H1 (cell line): ENCODE results near the gene NFXL1. TPM values are rescaled to one million over a fixed set of nuclear protein-coding genes. Genes with fewer than 3 reads are reported as not detected.

Source experiments
- CTCF ChIA-PET: fragments of 300-600 bp; sonication (Branson Sonifier 250); formaldehyde crosslinking; loops from one replicate; lab custom pipeline; 2021; ENCODE audit not compliant: partially characterized antibody; lab: Charles Lee
- POLR2A ChIA-PET: fragments of 300-600 bp; sonication (Branson Sonifier 250); formaldehyde crosslinking; loops from one replicate; lab custom pipeline; 2021; ENCODE audit warnings: inconsistent platforms; ENCODE audit not compliant: partially characterized antibody; lab: Charles Lee
- DNase-seq, 2 experiments: peaks; one replicate each; pipeline versions ENCODE4 v3.0.0 to v3.0.0-alpha.2; 2010 to 2022; ENCODE audit warnings: low spot score in 2 of 2, low read depth in 1 of 2, mixed read lengths in 1 of 2
- FAIRE-seq: peaks from 2 replicates; lab custom pipeline; 2011; peaks lifted over from hg19 to GRCh38; lab: Jason Lieb, UNC
- H2AFZ ChIP-seq: 2 replicates; pipeline ENCODE4 v1.8.1; 2012; ENCODE audit warnings: low read length, inconsistent platforms
- H2AK5ac ChIP-seq: 2 replicates; pipeline ENCODE4 v1.6.1; 2013; ENCODE audit warnings: low read depth, low read length
- H2BK120ac ChIP-seq: replicated peaks from 2 replicates; pipeline ENCODE3; 2013; ENCODE audit warnings: low read depth, low read length, inconsistent platforms
- H2BK12ac ChIP-seq: 2 replicates; pipeline ENCODE4 v1.6.1; 2013; ENCODE audit warnings: low read depth, low read length
- H2BK15ac ChIP-seq: 2 replicates; pipeline ENCODE4 v1.6.1; 2013; ENCODE audit warnings: low read length
- H2BK20ac ChIP-seq: 2 replicates; pipeline ENCODE4 v1.6.1; 2013; ENCODE audit warnings: low read length
- H2BK5ac ChIP-seq: 2 replicates; pipeline ENCODE4 v1.6.1; 2013; ENCODE audit warnings: low read depth, low read length
- H3K14ac ChIP-seq: 2 replicates; pipeline ENCODE4 v1.6.1; 2013; ENCODE audit warnings: inconsistent platforms; ENCODE audit not compliant: insufficient read length
- H3K18ac ChIP-seq: 2 replicates; pipeline ENCODE4 v1.6.1; 2013; ENCODE audit warnings: low read length; ENCODE audit errors: extremely low read depth
- H3K23ac ChIP-seq: 2 replicates; pipeline ENCODE4 v1.6.1; 2013; ENCODE audit warnings: inconsistent platforms; ENCODE audit not compliant: insufficient read length
- H3K23me2 ChIP-seq: 2 replicates; pipeline ENCODE4 v1.6.1; 2013; ENCODE audit warnings: low read depth, low read length
- H3K27ac ChIP-seq: 2 replicates; pipeline ENCODE4 v1.6.1; 2011; ENCODE audit warnings: low read depth, low read length, inconsistent platforms
- H3K27me3 ChIP-seq, 4 experiments: replicated peaks in 1 of 4; 1 replicate in 1 of 4; 2 replicates in 3 of 4; pipeline versions ENCODE4 v1.6.1 to v1.8.1; 2011 to 2013; ENCODE audit warnings: low read length in 3 of 4, mild to moderate bottlenecking in 3 of 4, inconsistent platforms in 2 of 4, mixed read lengths in 2 of 4, moderate library complexity in 1 of 4; ENCODE audit not compliant: control insufficient read depth in 3 of 4, insufficient read depth in 3 of 4; ENCODE audit errors: extremely low read depth in 1 of 4
- H3K36me3 ChIP-seq, 4 experiments: 2 replicates each; pipeline versions ENCODE4 v1.6.1 to v1.8.1; 2011 to 2013; ENCODE audit warnings: mild to moderate bottlenecking in 4 of 4, low read length in 3 of 4, moderate library complexity in 2 of 4, control low read depth in 1 of 4, inconsistent platforms in 1 of 4; ENCODE audit not compliant: insufficient read depth in 4 of 4, control insufficient read depth in 2 of 4
- H3K4ac ChIP-seq: replicated peaks from 2 replicates; pipeline ENCODE3; 2013; ENCODE audit warnings: low read length, low read depth, mixed read lengths, inconsistent platforms; ENCODE audit not compliant: insufficient read length
- H3K4me1 ChIP-seq, 4 experiments: replicated peaks in 1 of 4; 1 replicate in 1 of 4; 2 replicates in 3 of 4; pipeline versions ENCODE4 v1.6.1 to v1.8.1; 2011 to 2013; ENCODE audit warnings: low read length in 3 of 4, inconsistent platforms in 2 of 4, mixed read lengths in 1 of 4; ENCODE audit not compliant: insufficient read depth in 4 of 4, control insufficient read depth in 3 of 4
- H3K4me2 ChIP-seq, 2 experiments: 2 replicates each; pipeline versions ENCODE4 v1.6.1 to v1.8.1; 2011 to 2013; ENCODE audit warnings: low read depth in 2 of 2, low read length in 2 of 2, control low read depth in 1 of 2, inconsistent platforms in 1 of 2, mild to moderate bottlenecking in 1 of 2; ENCODE audit not compliant: insufficient read depth in 1 of 2
- H3K4me3 ChIP-seq, 4 experiments: fragments of 200-600, 300-600 bp in 1 of 4; sonication (generic), shearing (Covaris generic), sonication (Bioruptor Twin) in 1 of 4; 2 replicates each; pipeline versions ENCODE4 v1.5.1 to v1.8.1; 2011 to 2016; ENCODE audit warnings: low read length in 4 of 4, low read depth in 3 of 4, control low read depth in 2 of 4, inconsistent platforms in 2 of 4, mild to moderate bottlenecking in 2 of 4, mixed read lengths in 1 of 4, moderate library complexity in 1 of 4; ENCODE audit not compliant: insufficient read depth in 2 of 4; ENCODE audit errors: extremely low read depth in 1 of 4
- H3K56ac ChIP-seq: replicated peaks from 2 replicates; pipeline ENCODE3; 2013; ENCODE audit warnings: low read depth, mild to moderate bottlenecking, mixed read lengths, low read length, inconsistent platforms; ENCODE audit not compliant: insufficient read length
- H3K79me1 ChIP-seq: 2 replicates; pipeline ENCODE4 v1.6.1; 2013; ENCODE audit warnings: low read depth, low read length, control low read depth
- H3K79me2 ChIP-seq, 2 experiments: 2 replicates each; pipeline versions ENCODE4 v1.6.1 to v1.8.1; 2012 to 2013; ENCODE audit warnings: low read length in 2 of 2, mild to moderate bottlenecking in 2 of 2, inconsistent platforms in 1 of 2; ENCODE audit not compliant: insufficient read depth in 2 of 2, control insufficient read depth in 1 of 2
- H3K9ac ChIP-seq, 4 experiments: replicated peaks in 1 of 4; 1 replicate in 1 of 4; 2 replicates in 3 of 4; pipeline versions ENCODE4 v1.6.1 to v1.8.1; 2011 to 2013; ENCODE audit warnings: low read depth in 3 of 4, low read length in 3 of 4, control low read depth in 2 of 4, mild to moderate bottlenecking in 2 of 4, moderate library complexity in 2 of 4, inconsistent platforms in 1 of 4; ENCODE audit errors: extremely low read depth in 1 of 4
- H3K9me3 ChIP-seq, 2 experiments: 2 replicates each; pipeline versions ENCODE4 v1.6.1 to v1.8.1; 2012 to 2013; ENCODE audit warnings: mild to moderate bottlenecking in 2 of 2, moderate library complexity in 2 of 2, control low read depth in 1 of 2, inconsistent platforms in 1 of 2, low read depth in 1 of 2, low read length in 1 of 2, mixed read lengths in 1 of 2; ENCODE audit not compliant: insufficient read depth in 2 of 2
- H4K20me1 ChIP-seq, 2 experiments: replicated peaks in 1 of 2; 2 replicates each; pipeline versions ENCODE3 to v1.8.1; 2011 to 2013; ENCODE audit warnings: inconsistent platforms in 2 of 2, low read length in 2 of 2, mild to moderate bottlenecking in 1 of 2; ENCODE audit not compliant: insufficient read depth in 2 of 2, control insufficient read depth in 1 of 2
- H4K5ac ChIP-seq: 2 replicates; pipeline ENCODE4 v1.6.1; 2013; ENCODE audit warnings: low read length, low read depth, mixed read lengths, inconsistent platforms; ENCODE audit not compliant: insufficient read length
- H4K8ac ChIP-seq: 2 replicates; pipeline ENCODE4 v1.8.0; 2013; ENCODE audit warnings: mild to moderate bottlenecking, moderate library complexity, low read length, inconsistent platforms; ENCODE audit not compliant: insufficient read depth; ENCODE audit errors: extremely low read depth
- H4K91ac ChIP-seq: replicated peaks from 2 replicates; pipeline ENCODE3; 2013; ENCODE audit warnings: low read length, mixed read lengths, inconsistent platforms; ENCODE audit not compliant: insufficient read length
- CHD2 ChIP-seq: IDR thresholded peaks from 2 replicates; pipeline ENCODE4 v1.6.1; 2012; ENCODE audit warnings: low read length, improper control_type of control experiment
- EGR1 ChIP-seq: IDR thresholded peaks from 2 replicates; pipeline ENCODE4 v1.6.1; 2011; ENCODE audit warnings: low read depth, low read length, borderline replicate concordance
- EP300 ChIP-seq, 2 experiments: IDR thresholded peaks; 1 replicate in 1 of 2; 2 replicates in 1 of 2; pipeline ENCODE4 v1.6.1; 2011 to 2012; ENCODE audit warnings: low read depth in 2 of 2, low read length in 2 of 2, mild to moderate bottlenecking in 2 of 2, borderline replicate concordance in 1 of 2, inconsistent platforms in 1 of 2, moderate library complexity in 1 of 2
- HDAC2 ChIP-seq, 2 experiments: fragments of 300-600 bp in 1 of 2; sonication (generic) in 1 of 2; IDR thresholded peaks; 2 replicates each; pipeline ENCODE4 v1.6.1; 2011 to 2012; ENCODE audit warnings: low read depth in 2 of 2, low read length in 2 of 2, mild to moderate bottlenecking in 2 of 2, moderate library complexity in 2 of 2, borderline replicate concordance in 1 of 2, inconsistent platforms in 1 of 2
- HDAC6 ChIP-seq: IDR thresholded peaks from one replicate; pipeline ENCODE4 v1.7.1; 2012; ENCODE audit warnings: low read depth, mild to moderate bottlenecking, inconsistent platforms, low read length, moderate library complexity
- NRF1 ChIP-seq: IDR thresholded peaks from 2 replicates; pipeline ENCODE4 v1.6.1; 2011; ENCODE audit warnings: mild to moderate bottlenecking, low read depth, low read length, improper control_type of control experiment
- PHF8 ChIP-seq: fragments of 200-600 bp; sonication (generic); conservative IDR thresholded peaks from 2 replicates; pipeline ENCODE4 v1.7.1; 2012; ENCODE audit warnings: low read depth, mild to moderate bottlenecking, inconsistent platforms, low read length, moderate library complexity
- SIN3A ChIP-seq, 2 experiments: IDR thresholded peaks in 1 of 2; conservative IDR thresholded peaks in 1 of 2; 2 replicates each; pipeline ENCODE4 v1.6.1; 2011 to 2012; ENCODE audit warnings: low read length in 2 of 2, improper control_type of control experiment in 1 of 2, low read depth in 1 of 2, mild to moderate bottlenecking in 1 of 2
- SIX5 ChIP-seq: IDR thresholded peaks from 2 replicates; pipeline ENCODE4 v1.6.1; 2011; ENCODE audit warnings: mild to moderate bottlenecking, low read depth, low read length
- SP4 ChIP-seq: IDR thresholded peaks from 2 replicates; pipeline ENCODE4 v1.6.1; 2012; ENCODE audit warnings: low read length, inconsistent platforms
- SRF ChIP-seq: IDR thresholded peaks from 2 replicates; pipeline ENCODE4 v1.6.1; 2011; ENCODE audit warnings: mild to moderate bottlenecking, low read depth, low read length, moderate library complexity
- TBP ChIP-seq: IDR thresholded peaks from 2 replicates; pipeline ENCODE4 v1.6.1; 2011; ENCODE audit warnings: low read depth, low read length, improper control_type of control experiment
- TEAD4 ChIP-seq: IDR thresholded peaks from 2 replicates; pipeline ENCODE4 v1.6.1; 2012; ENCODE audit warnings: low read depth, low read length, inconsistent platforms, mixed read lengths
- ZNF274 ChIP-seq: IDR thresholded peaks from 2 replicates; pipeline ENCODE4 v1.7.0; 2012; ENCODE audit warnings: low read length, borderline replicate concordance; ENCODE audit errors: extremely low read depth
- WGBS, 2 experiments: shearing (Covaris generic) in 1 of 2; methylation state at CpG; one replicate each; pipeline versions ENCODE4 v1.1.6 to v1.1.7; 2013 to 2015; ENCODE audit warnings: low lambda C conversion rate in 2 of 2, mixed read lengths in 2 of 2, inconsistent platforms in 1 of 2, low coverage in 1 of 2, missing lambda C conversion rate in 1 of 2; ENCODE audit not compliant: insufficient replicate concordance in 2 of 2, insufficient coverage in 1 of 2, insufficient read length in 1 of 2; ENCODE audit errors: extremely low coverage in 1 of 2, missing lambda C conversion rate in 1 of 2; 5-methylcytosine and 5-hydroxymethylcytosine counted together
- polyA plus RNA-seq, 7 experiments: library from polyadenylated mRNA; depleted of rRNA in 3 of 7; stranded (reverse) in 5 of 7; unstranded in 2 of 7; fragments of >200 nt in 5 of 7; fragments of 200-250 nt in 2 of 7; gene quantifications; 1 replicate in 5 of 7; 2 replicates in 1 of 7; 4 replicates in 1 of 7; pipeline versions ENCODE4 v1.2.1 to v1.2.3, GENCODE V29; 2011 to 2013; ENCODE audit warnings: missing spikeins in 2 of 7, mixed read lengths in 2 of 7
- total RNA-seq: library from RNA; stranded (reverse); fragmentation: NEBNext Ultra II Directional; extraction: Animal tissue kit (Norgen Biotek cat#: 25700); gene quantifications from 2 replicates; pipeline ENCODE4 v1.2.1, GENCODE V29; 2021

The NFXL1 gene
- total and polyA plus RNA-seq, 2 of the 8 experiments (the other 6 are each of a cell fraction or from before 2014, with no cell fraction given) = 10.0 to 29.5 TPM

GRCh38 chr4:47840291-47840690, 74.1 kb downstream of the NFXL1 start:
- H3K79me2 ChIP-seq = no peaks in the 10 kb centered on the region
- 94% methylated on average over 1 of the region's 1 CpG; no CpG with 5 or more reads in 1 of the 2 experiments for WGBS, 2 experiments
- DNase-seq = no peak
- no peaks in the 10 kb centered on the region for H3K79me1 ChIP-seq
- no peak overlapping the region for H3K4ac ChIP-seq
- FAIRE-seq = no peak
- H3K9me3 ChIP-seq = no peaks in the 10 kb centered on the region
- no peak overlapping the region for H3K14ac ChIP-seq
- peaks cover 0 to 4% (median under 1%) of the 10 kb centered on the region in 4 experiments; a peak in 3 of 8 replicates for H3K36me3 ChIP-seq
- H2BK15ac ChIP-seq = no peak overlapping the region
- H3K9ac ChIP-seq = no peak overlapping the region
- H2AFZ ChIP-seq = no peak overlapping the region
- no peak overlapping the region for H3K4me2 ChIP-seq
- CTCF ChIA-PET = interaction anchor here (0.9 to 8.6 kb wide), 12 partner anchors 10 to 174 kb away, joined by 3 to 282 read pairs (median 6); no protein-coding TSS in a partner anchor
- H4K20me1 ChIP-seq = peaks cover 2 to 11% of the 10 kb centered on the region in 2 experiments
- H3K56ac ChIP-seq = no peak overlapping the region
- H3K18ac ChIP-seq = no peak overlapping the region
- H3K27ac ChIP-seq = no peak overlapping the region
- H2BK12ac ChIP-seq = no peak overlapping the region
- H3K23me2 ChIP-seq = peaks cover 15% of the 10 kb centered on the region
- H4K5ac ChIP-seq = no peak overlapping the region
- H3K4me1 ChIP-seq = peaks cover 0 to 7% (median 0%) of the 10 kb centered on the region in 4 experiments; a peak in 4 of 7 replicates
- H4K8ac ChIP-seq = no peak overlapping the region
- H3K4me3 ChIP-seq = no peak overlapping the region
- no peak overlapping the region for H2AK5ac ChIP-seq
- POLR2A ChIA-PET = no interaction called here
- H2BK5ac ChIP-seq = no peak overlapping the region
- no peak overlapping the region for H3K23ac ChIP-seq
- H2BK20ac ChIP-seq = no peak overlapping the region
- no peak overlapping the region for H4K91ac ChIP-seq
- no peak overlapping the region for H2BK120ac ChIP-seq
- peaks cover 0 to 14% (median 6%) of the 10 kb centered on the region in 4 experiments; a peak in 3 of 7 replicates for H3K27me3 ChIP-seq
- TF ChIP-seq PHF8 (no peak), HDAC6 (no peak), EGR1 (no peak), HDAC2 (IDR thresholded peaks at IDR 0.05; ENCODE audit: borderline replicate concordance in 1 of 2, low read depth in 2 of 2, low read length in 2 of 2) (no peak), CHD2 (no peak), NRF1 (no peak), SRF (no peak), SIX5 (no peak), SP4 (no peak), TBP (no peak), SIN3A (conservative IDR thresholded peaks at IDR 0.05 in 1 of 2, IDR thresholded peaks at IDR 0.05 in 1 of 2; ENCODE audit: low read depth in 1 of 2, low read length in 2 of 2) (no peak), TEAD4 (no peak), ZNF274 (no peak), EP300 (IDR thresholded peaks at IDR 0.05; ENCODE audit: borderline replicate concordance in 1 of 2, low read depth in 2 of 2, low read length in 2 of 2) (no peak)
